SU-DHL-6 (cell line): Measurements from ENCODE around the gene PFKL.

Experiments
- H2AFZ ChIP-seq: fragments of 200-600 bp; sonication (generic); 2 replicates; pipeline ENCODE4 v1.6.1; 2014; ENCODE audit warnings: low read depth, mild to moderate bottlenecking, moderate library complexity, mixed read lengths, antibody characterized with exemption, low read length; ENCODE audit not compliant: severe bottlenecking
- H3F3A ChIP-seq: fragments of 200-600 bp; shearing (Covaris generic); 2 replicates; pipeline ENCODE4 v1.6.0; 2016; ENCODE audit warnings: antibody characterized with exemption, mild to moderate bottlenecking; ENCODE audit not compliant: insufficient read depth
- H3K27ac ChIP-seq: fragments of 200-600 bp; sonication (generic); 2 replicates; pipeline ENCODE4 v1.5.1; 2016; ENCODE audit warnings: low read depth, mild to moderate bottlenecking, low read length, moderate library complexity, mixed read lengths
- H3K27me3 ChIP-seq: fragments of 200-600 bp; sonication (generic), shearing (Covaris generic); 2 replicates; pipeline ENCODE4 v1.6.0; 2014; ENCODE audit warnings: mild to moderate bottlenecking, low read length
- H3K36me3 ChIP-seq: fragments of 200-600 bp; sonication (generic); 2 replicates; pipeline ENCODE4 v1.6.1; 2014; ENCODE audit warnings: mild to moderate bottlenecking, low read length, mixed read lengths
- H3K4me2 ChIP-seq: fragments of 300-600, 200-600 bp; shearing (Covaris generic), sonication (generic); 2 replicates; pipeline ENCODE4 v1.6.0; 2014; ENCODE audit warnings: low read length, low read depth, mild to moderate bottlenecking; ENCODE audit not compliant: poor library complexity, severe bottlenecking
- H3K4me3 ChIP-seq: fragments of 200-600 bp; sonication (generic); 2 replicates; pipeline ENCODE4 v1.5.1; 2014; ENCODE audit warnings: antibody characterized with exemption, low read length, mild to moderate bottlenecking, mixed read lengths; ENCODE audit not compliant: insufficient read depth, poor library complexity, severe bottlenecking
- H3K79me2 ChIP-seq: fragments of 200-600 bp; sonication (generic); 2 replicates; pipeline ENCODE4 v1.6.1; 2014; ENCODE audit warnings: mild to moderate bottlenecking, low read length, moderate library complexity; ENCODE audit not compliant: insufficient read depth
- H3K9ac ChIP-seq: fragments of 200-600 bp; sonication (generic); 2 replicates; pipeline ENCODE4 v1.7.0; 2014; ENCODE audit warnings: mild to moderate bottlenecking, low read length
- H3K9me2 ChIP-seq: fragments of 200-600 bp; sonication (generic); replicated peaks from 2 replicates; pipeline ENCODE4 v1.6.1; 2014; ENCODE audit warnings: low read length; ENCODE audit not compliant: insufficient read depth
- H3K9me3 ChIP-seq: fragments of 200-600 bp; sonication (generic); 2 replicates; pipeline ENCODE4 v1.6.1; 2014; ENCODE audit warnings: low read length, mixed read lengths; ENCODE audit not compliant: insufficient read depth
- H4K20me1 ChIP-seq: fragments of 200-600 bp; sonication (generic); 2 replicates; pipeline ENCODE4 v1.6.1; 2014; ENCODE audit warnings: low read depth, mild to moderate bottlenecking, antibody characterized with exemption, low read length, moderate library complexity, mixed read lengths
- EZH2phosphoT487 ChIP-seq: fragments of 200-600 bp; sonication (generic), shearing (Covaris generic); conservative IDR thresholded peaks from 2 replicates; pipeline ENCODE4 v1.6.1; 2018; ENCODE audit warnings: mild to moderate bottlenecking, antibody characterized with exemption, low read length, moderate library complexity, mixed read lengths
- TF ChIP-seq, protein P1 (sequence below): fragments of 200-600 bp; sonication (generic); IDR thresholded peaks from one replicate; pipeline ENCODE4 v1.5.1; 2017; ENCODE audit warnings: antibody characterized with exemption, mild to moderate bottlenecking, low read length, moderate library complexity; ENCODE audit not compliant: insufficient read depth, poor library complexity, severe bottlenecking

PFKL gene

DNA sequence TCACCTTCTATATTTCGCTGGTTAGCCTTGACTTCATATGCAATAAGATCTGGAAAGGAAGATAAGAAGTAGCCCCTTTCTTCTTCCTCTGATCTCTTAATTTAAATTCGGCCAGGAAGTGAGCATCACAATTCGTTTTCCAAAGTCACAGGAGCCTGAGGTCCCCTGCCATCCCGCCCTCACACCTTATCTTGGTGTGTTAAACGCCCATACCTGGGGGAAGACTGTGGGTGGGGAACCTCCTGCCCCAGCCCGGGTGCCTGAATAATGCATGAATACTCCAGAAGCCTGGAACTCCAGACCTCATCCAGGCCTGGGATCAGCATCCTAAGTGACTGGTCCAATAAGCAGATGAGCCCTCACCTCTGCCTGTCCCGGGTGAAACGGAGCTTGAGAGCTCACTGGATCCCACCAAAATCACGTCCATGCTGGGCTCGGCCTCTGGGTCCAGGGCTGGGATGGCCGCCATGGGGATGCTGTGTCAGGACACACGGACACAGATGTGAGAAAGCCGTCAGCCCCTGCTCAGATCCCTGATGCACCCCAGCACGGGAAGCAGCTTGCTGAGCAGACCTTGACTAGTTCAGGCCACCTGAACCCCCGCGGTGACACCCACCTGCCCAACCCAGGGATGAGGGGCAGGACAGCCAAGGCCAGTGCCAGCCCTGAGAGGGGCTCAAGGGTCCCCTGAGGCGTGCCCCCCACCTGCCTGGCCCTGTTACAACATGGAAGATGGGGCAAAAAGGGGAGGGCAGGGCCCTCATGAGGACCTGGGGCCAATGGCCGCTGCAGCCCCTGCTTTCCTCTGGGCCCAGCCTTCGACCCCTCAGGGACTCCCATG is 38.8 kb upstream of the PFKL start:
- no peaks in the 10 kb centered on the region for H3K79me2 ChIP-seq
- no peaks in the 10 kb centered on the region for H3K9me3 ChIP-seq
- no peak overlapping the region for H3K4me2 ChIP-seq
- no peak overlapping the region for H2AFZ ChIP-seq
- H3K9me2 ChIP-seq, result no peaks in the 10 kb centered on the region
- no peaks in the 10 kb centered on the region for H3K27me3 ChIP-seq
- H3F3A ChIP-seq, result no peaks in the 10 kb centered on the region
- H3K27ac ChIP-seq, result no peak overlapping the region
- no peak overlapping the region for H3K4me3 ChIP-seq
- H4K20me1 ChIP-seq, result no peaks in the 10 kb centered on the region
- H3K36me3 ChIP-seq, result no peaks in the 10 kb centered on the region
- no peak overlapping the region for H3K9ac ChIP-seq
- TF ChIP-seq EZH2phosphoT487, result no peak
- TF ChIP-seq, protein P1, sequence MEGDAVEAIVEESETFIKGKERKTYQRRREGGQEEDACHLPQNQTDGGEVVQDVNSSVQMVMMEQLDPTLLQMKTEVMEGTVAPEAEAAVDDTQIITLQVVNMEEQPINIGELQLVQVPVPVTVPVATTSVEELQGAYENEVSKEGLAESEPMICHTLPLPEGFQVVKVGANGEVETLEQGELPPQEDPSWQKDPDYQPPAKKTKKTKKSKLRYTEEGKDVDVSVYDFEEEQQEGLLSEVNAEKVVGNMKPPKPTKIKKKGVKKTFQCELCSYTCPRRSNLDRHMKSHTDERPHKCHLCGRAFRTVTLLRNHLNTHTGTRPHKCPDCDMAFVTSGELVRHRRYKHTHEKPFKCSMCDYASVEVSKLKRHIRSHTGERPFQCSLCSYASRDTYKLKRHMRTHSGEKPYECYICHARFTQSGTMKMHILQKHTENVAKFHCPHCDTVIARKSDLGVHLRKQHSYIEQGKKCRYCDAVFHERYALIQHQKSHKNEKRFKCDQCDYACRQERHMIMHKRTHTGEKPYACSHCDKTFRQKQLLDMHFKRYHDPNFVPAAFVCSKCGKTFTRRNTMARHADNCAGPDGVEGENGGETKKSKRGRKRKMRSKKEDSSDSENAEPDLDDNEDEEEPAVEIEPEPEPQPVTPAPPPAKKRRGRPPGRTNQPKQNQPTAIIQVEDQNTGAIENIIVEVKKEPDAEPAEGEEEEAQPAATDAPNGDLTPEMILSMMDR, result no peak

DNA sequence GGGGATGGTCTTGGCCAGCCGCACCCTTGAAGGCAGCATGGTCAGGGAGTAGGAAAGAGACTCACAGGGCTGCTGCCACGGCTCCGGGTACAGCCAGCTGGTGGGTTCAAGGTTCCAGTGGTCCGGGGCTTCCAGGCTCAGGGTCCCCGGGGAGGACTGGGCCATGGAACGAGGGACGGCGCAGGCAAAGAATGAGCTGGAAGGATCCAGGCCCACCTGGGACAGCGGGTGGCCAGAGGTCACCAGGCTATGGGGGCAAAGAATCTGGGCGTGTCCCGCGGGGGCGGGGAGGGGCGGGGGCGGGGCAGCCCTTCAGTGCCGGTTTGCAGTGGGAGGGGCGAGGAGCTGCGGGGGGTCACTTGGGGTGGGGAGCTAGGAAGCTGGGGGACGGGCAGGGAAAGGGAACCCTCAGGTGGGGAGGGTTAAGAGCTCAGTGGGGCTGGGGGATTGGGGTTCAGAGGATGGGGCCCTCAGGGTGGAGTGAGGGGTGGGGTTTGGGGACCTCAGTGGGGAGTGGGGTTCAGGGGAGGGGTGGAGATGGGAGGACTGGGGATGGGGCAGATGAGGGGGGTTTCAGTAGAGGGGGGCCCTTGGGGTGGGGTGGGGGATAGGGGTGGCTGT is 38.1 kb upstream of the PFKL start, which contains the start of gene DNMT3L:
Gene DNMT3L, minus strand, starts transcription at position 223 of the 621 bp plus-strand sequence. CDS start 638 bp downstream, outside the sequence.
- Histone ChIP-seq H3K27me3 (no peaks in the 10 kb centered on the region), H3K79me2 (no peaks in the 10 kb centered on the region), H3K9me2 (no peaks in the 10 kb centered on the region), H3K27ac (no peak within 1 kb of the TSS), H3F3A (no peaks in the 10 kb centered on the region), H3K4me3 (no peak within 1 kb of the TSS), H3K9ac (no peak within 1 kb of the TSS), H3K9me3 (no peaks in the 10 kb centered on the region), H2AFZ (no peak within 1 kb of the TSS), H3K4me2 (no peak within 1 kb of the TSS), H3K36me3 (no peaks in the 10 kb centered on the region), H4K20me1 (no peaks in the 10 kb centered on the region)
- TF ChIP-seq, protein P1, result no peak

- H3K36me3 ChIP-seq, result no peaks in the 10 kb centered on the region
- no peak overlapping the region for H2AFZ ChIP-seq
- no peak overlapping the region for H3K27ac ChIP-seq
- no peaks in the 10 kb centered on the region for H3K79me2 ChIP-seq
- no peak overlapping the region for H3K4me3 ChIP-seq
- H3F3A ChIP-seq, result no peaks in the 10 kb centered on the region
- no peak overlapping the region for H3K9ac ChIP-seq
- H3K9me2 ChIP-seq, result no peaks in the 10 kb centered on the region
- TF ChIP-seq, protein P1, result no peak
- no peak for TF ChIP-seq EZH2phosphoT487
- no peaks in the 10 kb centered on the region for H3K27me3 ChIP-seq
- H3K9me3 ChIP-seq, result no peaks in the 10 kb centered on the region
- H4K20me1 ChIP-seq, result no peaks in the 10 kb centered on the region
- H3K4me2 ChIP-seq, result no peak overlapping the region
These were observed 37.4 kb upstream of the PFKL start for GRCh38 chr21:44262338-44263056.
